CD14-positive monocyte (primary cell): Measurements from ENCODE around the gene PLD3. TPM values are rescaled to one million over a fixed set of nuclear protein-coding genes. Genes with fewer than 3 reads are reported as not detected.
A peak's percentile ranks its signal among the peaks of the same experiment; 100 is the strongest.

Experiments used
- DNase-seq, 3 donors: peaks; one replicate each; pipeline ENCODE4 v3.0.0-alpha.2; 2011 to 2022
- H2AFZ ChIP-seq: 2 replicates; pipeline ENCODE4 v1.6.0; 2012; ENCODE audit warnings: mild to moderate bottlenecking, low read depth, low read length, inconsistent platforms; ENCODE audit not compliant: insufficient read depth, poor library complexity, severe bottlenecking
- H3K27ac ChIP-seq, 2 donors: 1 replicate in 1 of 2; 2 replicates in 1 of 2; pipeline ENCODE4 v1.5.1; 2012 to 2013; ENCODE audit warnings: low read length in 2 of 2, control low read depth in 1 of 2, inconsistent platforms in 1 of 2, low read depth in 1 of 2, mild to moderate bottlenecking in 1 of 2
- H3K27me3 ChIP-seq, 2 donors: one replicate each; pipeline versions ENCODE4 v1.6.0 to v1.6.1; 2011 to 2013; ENCODE audit warnings: low read length in 2 of 2; ENCODE audit not compliant: control insufficient read depth in 2 of 2, insufficient read depth in 2 of 2
- H3K36me3 ChIP-seq, 2 donors: replicated peaks in 1 of 2; 1 replicate in 1 of 2; 2 replicates in 1 of 2; pipeline versions ENCODE4 v1.5.1 to v1.6.1; 2012 to 2013; ENCODE audit warnings: low read length in 2 of 2, control low read depth in 1 of 2, inconsistent platforms in 1 of 2, mild to moderate bottlenecking in 1 of 2; ENCODE audit not compliant: insufficient read depth in 2 of 2, control insufficient read depth in 1 of 2
- H3K4me1 ChIP-seq, 2 donors: 1 replicate in 1 of 2; 2 replicates in 1 of 2; pipeline versions ENCODE4 v1.5.1 to v1.6.1; 2012 to 2013; ENCODE audit warnings: low read length in 2 of 2, control low read depth in 1 of 2, inconsistent platforms in 1 of 2, mild to moderate bottlenecking in 1 of 2, moderate library complexity in 1 of 2; ENCODE audit not compliant: insufficient read depth in 2 of 2, control insufficient read depth in 1 of 2
- H3K4me2 ChIP-seq: replicated peaks from 2 replicates; pipeline ENCODE3; 2012; ENCODE audit warnings: low read length, moderate library complexity, mild to moderate bottlenecking; ENCODE audit not compliant: poor library complexity, severe bottlenecking; ENCODE audit errors: extremely low read depth
- H3K4me3 ChIP-seq, 3 experiments: fragments of 200-600 bp in 1 of 3; sonication (generic) in 1 of 3; replicated peaks in 1 of 3; 1 replicate in 2 of 3; 2 replicates in 1 of 3; pipeline ENCODE4 v1.5.1; 2011 to 2013; ENCODE audit warnings: low read length in 3 of 3, mild to moderate bottlenecking in 3 of 3, control low read depth in 2 of 3, low read depth in 2 of 3, inconsistent platforms in 1 of 3, moderate library complexity in 1 of 3
- H3K79me2 ChIP-seq: 2 replicates; pipeline ENCODE4 v1.6.0; 2012; ENCODE audit warnings: mild to moderate bottlenecking, control low read depth, inconsistent platforms, low read length, moderate library complexity; ENCODE audit not compliant: insufficient read depth
- H3K9ac ChIP-seq: 2 replicates; pipeline ENCODE4 v1.6.0; 2017; ENCODE audit warnings: low read length, mild to moderate bottlenecking; ENCODE audit not compliant: insufficient read depth, poor library complexity, severe bottlenecking
- H3K9me3 ChIP-seq, 2 donors: replicated peaks in 1 of 2; 1 replicate in 1 of 2; 2 replicates in 1 of 2; pipeline versions ENCODE4 v1.5.1 to v1.6.1; 2012 to 2013; ENCODE audit warnings: low read length in 2 of 2, control low read depth in 1 of 2; ENCODE audit not compliant: control insufficient read depth in 1 of 2, insufficient read depth in 1 of 2
- H4K20me1 ChIP-seq: 2 replicates; pipeline ENCODE4 v1.6.0; 2012; ENCODE audit warnings: mild to moderate bottlenecking, low read length, control low read depth, moderate library complexity; ENCODE audit not compliant: insufficient read depth
- H3K27ac Mint-ChIP-seq, 7 donors: one replicate each; pipeline ENCODE4 v1.8.0; 2020; ENCODE audit warnings: mild to moderate bottlenecking in 7 of 7, mixed read lengths in 7 of 7, moderate library complexity in 6 of 7, inconsistent platforms in 2 of 7
- H3K27me3 Mint-ChIP-seq, 3 donors: one replicate each; pipeline ENCODE4 v1.8.0; 2021 to 2022; ENCODE audit warnings: low read depth in 3 of 3, mild to moderate bottlenecking in 3 of 3, mixed read lengths in 3 of 3, moderate library complexity in 3 of 3, inconsistent platforms in 1 of 3
- H3K36me3 Mint-ChIP-seq, 2 donors: one replicate each; pipeline ENCODE4 v1.8.0; 2020; ENCODE audit warnings: mixed read lengths in 2 of 2, inconsistent platforms in 1 of 2, mild to moderate bottlenecking in 1 of 2
- H3K4me1 Mint-ChIP-seq: one replicate; pipeline ENCODE4 v1.8.0; 2020; ENCODE audit warnings: mild to moderate bottlenecking, mixed read lengths
- H3K4me3 Mint-ChIP-seq, 2 donors: one replicate each; pipeline ENCODE4 v1.8.0; 2020; ENCODE audit warnings: mild to moderate bottlenecking in 2 of 2, mixed read lengths in 2 of 2, moderate library complexity in 1 of 2
- H3K9me3 Mint-ChIP-seq, 7 donors: one replicate each; pipeline ENCODE4 v1.8.0; 2020 to 2022; ENCODE audit warnings: mixed read lengths in 7 of 7, mild to moderate bottlenecking in 6 of 7, moderate library complexity in 6 of 7, inconsistent platforms in 2 of 7
- CTCF ChIP-seq: fragments of 200-600 bp; IDR thresholded peaks from one replicate; pipeline ENCODE4 v1.8.0; 2022; ENCODE audit warnings: antibody characterized with exemption, mild to moderate bottlenecking
- WGBS: methylation state at CpG from one replicate; pipeline ENCODE4 v1.1.5; 2013; ENCODE audit warnings: missing lambda C conversion rate; ENCODE audit not compliant: insufficient coverage; 5-methylcytosine and 5-hydroxymethylcytosine counted together
- intact Hi-C, 2 donors: fragments of 100-400 bp; cut with micrococcal nuclease; formaldehyde crosslinking; loops; one replicate each; pipeline versions ENCODE4 v1.15.0 to v1.15.1; 2023
- polyA plus RNA-seq, 3 donors: library from polyadenylated mRNA; depleted of rRNA in 1 of 3; unstranded in 2 of 3; stranded (reverse) in 1 of 3; fragments of 300-500 nt in 2 of 3; fragments of >200 nt in 1 of 3; fragmentation: Illumina TruSeq in 2 of 3; gene quantifications; 1 replicate in 2 of 3; 2 replicates in 1 of 3; pipeline ENCODE4 v1.2.3, GENCODE V29; 2012 to 2021

PLD3 gene
- polyA plus RNA-seq, 3 donors = 168 to 334 (median 170) TPM

- no peak overlapping the region for H3K4me3 ChIP-seq
- H3K4me1 ChIP-seq = peaks cover 20 to 22% of the 10 kb centered on the region in 2 donors
- Mint-ChIP-seq H3K36me3 (peaks cover 19 to 39% of the 10 kb centered on the region in 2 donors), H3K4me3 (no peak overlapping the region), H3K4me1 (peaks cover 29% of the 10 kb centered on the region), H3K9me3 (peaks cover 0 to 1% (median 0%) of the 10 kb centered on the region in 7 donors), H3K27ac (peak overlapping the region in 2 of 7 donors; percentile 36 to 73), H3K27me3 (peaks cover 0 to 2% (median 0%) of the 10 kb centered on the region in 3 donors)
- no peak overlapping the region for H2AFZ ChIP-seq
- TF ChIP-seq CTCF = no peak
- no peaks in the 10 kb centered on the region for H3K9me3 ChIP-seq
- intact Hi-C loops = no loop called here
- no peak for DNase-seq
- H4K20me1 ChIP-seq = peaks cover 7% of the 10 kb centered on the region
- H3K36me3 ChIP-seq = peaks cover 14 to 35% of the 10 kb centered on the region in 2 donors
- H3K79me2 ChIP-seq = peaks cover 59% of the 10 kb centered on the region
- no peak overlapping the region for H3K4me2 ChIP-seq
- H3K27me3 ChIP-seq = no peaks in the 10 kb centered on the region
- peak overlapping the region in 1 of 2 donors; percentile 38 for H3K27ac ChIP-seq
- WGBS = 42% methylated on average over 6 of the region's 7 CpGs
- H3K9ac ChIP-seq = no peak overlapping the region
These were observed 4.1 kb upstream of the PLD3 start for GRCh38 chr19:40344422-40344821.

- peak overlapping the region; percentile 59 to 89 for H3K27ac ChIP-seq
- peak overlapping the region; percentile 79 for H3K9ac ChIP-seq
- H3K27me3 ChIP-seq = no peaks in the 10 kb centered on the region
- Mint-ChIP-seq H3K27ac (peak overlapping the region; percentile 92 to 97 (median 95)), H3K36me3 (peaks cover 11 to 32% of the 10 kb centered on the region in 2 donors), H3K4me3 (peak overlapping the region; percentile 88 to 93), H3K4me1 (peaks cover 34% of the 10 kb centered on the region), H3K9me3 (peaks cover 0 to 2% (median 0%) of the 10 kb centered on the region in 7 donors), H3K27me3 (no peaks in the 10 kb centered on the region)
- intact Hi-C loops = loop anchor here (1.0 to 5.0 kb wide), 3 partner anchors 11 to 53 kb away; no protein-coding TSS in a partner anchor
- H2AFZ ChIP-seq = peak overlapping the region; percentile 68
- 8% methylated on average over 17 of the region's 17 CpGs for WGBS
- no peaks in the 10 kb centered on the region for H3K9me3 ChIP-seq
- H4K20me1 ChIP-seq = no peaks in the 10 kb centered on the region
- peak overlapping the region; percentile 83 for H3K4me2 ChIP-seq
- H3K4me3 ChIP-seq = peak overlapping the region; percentile 73 to 91 (median 83)
- no peaks in the 10 kb centered on the region for H3K36me3 ChIP-seq
- DNase-seq = peak; percentile 60 to 83 (median 66)
- no peak for TF ChIP-seq CTCF
- peaks cover 23 to 24% of the 10 kb centered on the region in 2 donors for H3K4me1 ChIP-seq
- peaks cover 52% of the 10 kb centered on the region for H3K79me2 ChIP-seq
These were observed 539 bp downstream of the PLD3 start for GRCh38 chr19:40348961-40349507.
